BLaER1 treated with 17β-estradiol and CSF1 and Interleukin-3, amounts not matched to agents 10 nM and 100 nM (cell line): ENCODE measurements around the gene FST.

Experiments used
- H3K27ac ChIP-seq, 11 experiments: shearing (Covaris generic); formaldehyde crosslinking; 2 replicates each; pipeline ENCODE4 v1.8.1; 2022
- H3K27me3 ChIP-seq, 11 experiments: shearing (Covaris generic); formaldehyde crosslinking; 2 replicates each; pipeline ENCODE4 v1.8.1; 2022
- H3K36me3 ChIP-seq, 11 experiments: shearing (Covaris generic); formaldehyde crosslinking; 2 replicates each; pipeline ENCODE4 v1.8.1; 2022
- H3K4me1 ChIP-seq, 10 experiments: shearing (Covaris generic); formaldehyde crosslinking; 2 replicates each; pipeline ENCODE4 v1.8.1; 2022
- H3K4me2 ChIP-seq, 11 experiments: shearing (Covaris generic); formaldehyde crosslinking; 2 replicates each; pipeline ENCODE4 v1.8.1; 2022
- H3K4me3 ChIP-seq, 10 experiments: shearing (Covaris generic); formaldehyde crosslinking; 2 replicates each; pipeline ENCODE4 v1.8.1; 2022
- H3K9ac ChIP-seq, 11 experiments: shearing (Covaris generic); formaldehyde crosslinking; 2 replicates each; pipeline ENCODE4 v1.8.1; 2022
- H3K9me3 ChIP-seq, 11 experiments: shearing (Covaris generic); formaldehyde crosslinking; replicated peaks in 1 of 11; 2 replicates each; pipeline ENCODE4 v1.8.1; 2022
- H4K20me1 ChIP-seq, 11 experiments: shearing (Covaris generic); formaldehyde crosslinking; 2 replicates each; pipeline ENCODE4 v1.8.1; 2022
- Cebpa-rat ChIP-seq, 11 experiments: shearing (Covaris generic); IDR thresholded peaks; 2 replicates each; pipeline ENCODE4 v1.8.1; 2022

The FST gene

GRCh38 chr5:53445569-53445968 is 34.9 kb upstream of the FST start:
- Histone ChIP-seq H3K4me3 (no peak overlapping the region), H3K9ac (no peak overlapping the region), H3K27me3 (no peaks in the 10 kb centered on the region), H3K9me3 (no peaks in the 10 kb centered on the region), H3K27ac (no peak overlapping the region), H4K20me1 (no peaks in the 10 kb centered on the region), H3K4me1 (no peaks in the 10 kb centered on the region), H3K36me3 (no peaks in the 10 kb centered on the region), H3K4me2 (no peak overlapping the region)
- TF ChIP-seq Cebpa-rat (IDR thresholded peaks at IDR 0.05) = no peak

- Histone ChIP-seq H3K9me3 (no peaks in the 10 kb centered on the region), H3K4me1 (no peaks in the 10 kb centered on the region), H3K27ac (no peak overlapping the region), H3K4me2 (no peak overlapping the region), H3K27me3 (no peaks in the 10 kb centered on the region), H4K20me1 (no peaks in the 10 kb centered on the region), H3K9ac (no peak overlapping the region), H3K4me3 (no peak overlapping the region), H3K36me3 (no peaks in the 10 kb centered on the region)
- TF ChIP-seq Cebpa-rat (IDR thresholded peaks at IDR 0.05) = no peak
Measured at GRCh38 chr5:53446908-53447307, 33.5 kb upstream of the FST start.

- H3K9me3 ChIP-seq = no peaks in the 10 kb centered on the region
- H4K20me1 ChIP-seq = no peaks in the 10 kb centered on the region
- H3K27me3 ChIP-seq = no peaks in the 10 kb centered on the region
- no peaks in the 10 kb centered on the region for H3K4me1 ChIP-seq
- no peak overlapping the region for H3K4me2 ChIP-seq
- H3K9ac ChIP-seq = no peak overlapping the region
- H3K36me3 ChIP-seq = no peaks in the 10 kb centered on the region
- no peak overlapping the region for H3K27ac ChIP-seq
- TF ChIP-seq Cebpa-rat (IDR thresholded peaks at IDR 0.05) = no peak
- H3K4me3 ChIP-seq = no peak overlapping the region
Measured at GRCh38 chr5:53448851-53449250, 31.6 kb upstream of the FST start.

GRCh38 chr5:53453898-53454718 is 26.3 kb upstream of the FST start:
- no peak overlapping the region for H3K27ac ChIP-seq
- no peaks in the 10 kb centered on the region for H3K27me3 ChIP-seq
- no peaks in the 10 kb centered on the region for H3K36me3 ChIP-seq
- H3K9me3 ChIP-seq = 0 out of 22 replicates have a peak, but pooled peaks cover 0 to 5% (median 0%) of the 10 kb centered on the region in 11 experiments
- no peak overlapping the region for H3K4me2 ChIP-seq
- no peak overlapping the region for H3K4me3 ChIP-seq
- no peak overlapping the region for H3K9ac ChIP-seq
- TF ChIP-seq Cebpa-rat (IDR thresholded peaks at IDR 0.05) = no peak
- no peaks in the 10 kb centered on the region for H4K20me1 ChIP-seq
- no peaks in the 10 kb centered on the region for H3K4me1 ChIP-seq

- no peak overlapping the region for H3K4me2 ChIP-seq
- H3K9me3 ChIP-seq = 0 out of 22 replicates have a peak, but pooled peaks cover 0 to 5% (median 0%) of the 10 kb centered on the region in 11 experiments
- H3K4me3 ChIP-seq = no peak overlapping the region
- no peaks in the 10 kb centered on the region for H3K36me3 ChIP-seq
- H4K20me1 ChIP-seq = no peaks in the 10 kb centered on the region
- H3K9ac ChIP-seq = no peak overlapping the region
- TF ChIP-seq Cebpa-rat (IDR thresholded peaks at IDR 0.05) = no peak
- no peaks in the 10 kb centered on the region for H3K27me3 ChIP-seq
- no peak overlapping the region for H3K27ac ChIP-seq
- H3K4me1 ChIP-seq = no peaks in the 10 kb centered on the region
Measured at GRCh38 chr5:53454719-53455000, 25.8 kb upstream of the FST start.

- Histone ChIP-seq H3K4me3 (no peak overlapping the region), H3K9ac (no peak overlapping the region), H3K27me3 (no peaks in the 10 kb centered on the region), H3K9me3 (0 out of 22 replicates have a peak, but pooled peaks cover 0 to 5% (median 0%) of the 10 kb centered on the region in 11 experiments), H3K4me2 (no peak overlapping the region), H3K4me1 (no peaks in the 10 kb centered on the region), H4K20me1 (no peaks in the 10 kb centered on the region), H3K27ac (no peak overlapping the region), H3K36me3 (no peaks in the 10 kb centered on the region)
- TF ChIP-seq Cebpa-rat (IDR thresholded peaks at IDR 0.05) = no peak
Measured at GRCh38 chr5:53456366-53456765, 24.1 kb upstream of the FST start.

- no peak overlapping the region for H3K4me3 ChIP-seq
- H3K4me2 ChIP-seq = peak overlapping the region in 7 of 11 experiments; percentile 3 to 24 (median 11); a peak in 4 of 22 replicates
- H3K27ac ChIP-seq = no peak overlapping the region
- 0 out of 22 replicates have a peak, but pooled peaks cover 0 to under 1% (median 0%) of the 10 kb centered on the region in 11 experiments for H3K9me3 ChIP-seq
- H3K9ac ChIP-seq = no peak overlapping the region
- peaks cover 0 to 10% (median 0%) of the 10 kb centered on the region in 10 experiments; a peak in 3 of 20 replicates for H3K4me1 ChIP-seq
- no peaks in the 10 kb centered on the region for H4K20me1 ChIP-seq
- TF ChIP-seq Cebpa-rat (IDR thresholded peaks at IDR 0.05) = no peak
- no peaks in the 10 kb centered on the region for H3K27me3 ChIP-seq
- no peaks in the 10 kb centered on the region for H3K36me3 ChIP-seq
Measured at GRCh38 chr5:53463909-53464621, 16.4 kb upstream of the FST start.

GRCh38 chr5:53464722-53465121 is 15.7 kb upstream of the FST start:
- Histone ChIP-seq H3K4me3 (no peak overlapping the region), H3K9me3 (no peaks in the 10 kb centered on the region), H3K27ac (no peak overlapping the region), H4K20me1 (no peaks in the 10 kb centered on the region), H3K4me2 (no peak overlapping the region), H3K27me3 (no peaks in the 10 kb centered on the region), H3K36me3 (no peaks in the 10 kb centered on the region), H3K4me1 (peaks cover 0 to 10% (median 0%) of the 10 kb centered on the region in 10 experiments; a peak in 3 of 20 replicates), H3K9ac (no peak overlapping the region)
- no peak for TF ChIP-seq Cebpa-rat (IDR thresholded peaks at IDR 0.05)

- no peaks in the 10 kb centered on the region for H3K36me3 ChIP-seq
- no peak overlapping the region for H3K9ac ChIP-seq
- H4K20me1 ChIP-seq = no peaks in the 10 kb centered on the region
- no peaks in the 10 kb centered on the region for H3K27me3 ChIP-seq
- TF ChIP-seq Cebpa-rat (IDR thresholded peaks at IDR 0.05) = no peak
- H3K4me3 ChIP-seq = no peak overlapping the region
- no peak overlapping the region for H3K27ac ChIP-seq
- no peak overlapping the region for H3K4me2 ChIP-seq
- 0 out of 20 replicates have a peak, but pooled peaks cover 0 to 10% (median 0%) of the 10 kb centered on the region in 10 experiments for H3K4me1 ChIP-seq
- no peaks in the 10 kb centered on the region for H3K9me3 ChIP-seq
Measured at GRCh38 chr5:53469946-53470687, 10.3 kb upstream of the FST start.
